Breast epithelium (tissue), 4 donors: ENCODE measurements around the gene COG3. TPM values are rescaled to one million over a fixed set of nuclear protein-coding genes. Genes with fewer than 3 reads are reported as not detected.

Source experiments
- DNase-seq, 2 donors: peaks; one replicate each; pipeline ENCODE4 v3.0.0-alpha.2; 2019; ENCODE audit warnings: low spot score in 2 of 2
- H3K27ac ChIP-seq, 2 donors: fragments of 200-600 bp; sonication (generic) in 1 of 2; one replicate each; pipeline ENCODE4 v1.5.1; 2016 to 2019; ENCODE audit warnings: mild to moderate bottlenecking in 1 of 2
- H3K27me3 ChIP-seq, 2 donors: fragments of 200-600 bp; sonication (generic) in 1 of 2; one replicate each; pipeline versions ENCODE4 v1.5.1 to v1.6.0; 2017 to 2019; ENCODE audit warnings: control low read depth in 1 of 2, mild to moderate bottlenecking in 1 of 2
- H3K36me3 ChIP-seq: fragments of 200-600 bp; one replicate; pipeline ENCODE4 v1.5.1; 2019
- H3K4me1 ChIP-seq, 2 donors: fragments of 200-600 bp; sonication (generic); one replicate each; pipeline ENCODE4 v1.5.1; 2016 to 2019; ENCODE audit warnings: control low read depth in 1 of 2
- H3K4me3 ChIP-seq, 3 donors: fragments of 200-600 bp; sonication (generic); 1 replicate in 2 of 3; 2 replicates in 1 of 3; pipeline ENCODE4 v1.5.1; 2016 to 2019; ENCODE audit warnings: mild to moderate bottlenecking in 3 of 3, moderate library complexity in 2 of 3
- H3K9me3 ChIP-seq, 2 donors: fragments of 200-600 bp; sonication (generic) in 1 of 2; one replicate each; pipeline ENCODE4 v1.5.1; 2016 to 2019; ENCODE audit warnings: control low read depth in 1 of 2
- CTCF ChIP-seq, 3 donors: fragments of 450-650 bp; IDR thresholded peaks; one replicate each; pipeline ENCODE4 v1.5.1; 2016 to 2017; ENCODE audit warnings: antibody characterized with exemption in 3 of 3, mild to moderate bottlenecking in 3 of 3, moderate library complexity in 3 of 3
- POLR2A ChIP-seq: fragments of 450-650 bp; IDR thresholded peaks from one replicate; pipeline ENCODE4 v1.6.1; 2016; ENCODE audit warnings: antibody characterized with exemption, mild to moderate bottlenecking, moderate library complexity
- POLR2AphosphoS5 ChIP-seq, 3 donors: sonication (generic); formaldehyde crosslinking; IDR thresholded peaks; one replicate each; pipeline ENCODE4 v1.6.1; 2017; ENCODE audit warnings: antibody characterized with exemption in 3 of 3
- intact Hi-C: fragments of 100-400 bp; cut with DNase I; formaldehyde crosslinking; loops from one replicate; pipeline ENCODE4 v1.15.1; 2023; ENCODE audit warnings: low total_unique reads
- total RNA-seq, 3 donors: library from RNA; depleted of rRNA; stranded (reverse); fragments of >200 nt; gene quantifications; one replicate each; pipeline ENCODE4 v1.1.0, GENCODE V29; 2016

COG3 gene
- total RNA-seq, 3 donors from 2014 or later: 30.4 to 45.1 (median 39.7) TPM

GRCh38 chr13:45439781-45440462 is 24.8 kb upstream of the COG3 start:
- H3K27me3 ChIP-seq: no peaks in the 10 kb centered on the region
- no peaks in the 10 kb centered on the region for H3K9me3 ChIP-seq
- intact Hi-C loops: no loop called here
- no peaks in the 10 kb centered on the region for H3K36me3 ChIP-seq
- no peak for DNase-seq
- no peak overlapping the region for H3K27ac ChIP-seq
- H3K4me3 ChIP-seq: no peak overlapping the region
- no peaks in the 10 kb centered on the region for H3K4me1 ChIP-seq
- TF ChIP-seq POLR2AphosphoS5 (IDR thresholded peaks at IDR 0.05) (no peak), POLR2A (no peak), CTCF (IDR thresholded peaks at IDR 0.05) (no peak)

- intact Hi-C loops: no loop called here
- Histone ChIP-seq H3K27ac (no peak overlapping the region), H3K27me3 (no peaks in the 10 kb centered on the region), H3K4me1 (no peaks in the 10 kb centered on the region), H3K4me3 (no peak overlapping the region), H3K9me3 (no peaks in the 10 kb centered on the region), H3K36me3 (no peaks in the 10 kb centered on the region)
- TF ChIP-seq CTCF (IDR thresholded peaks at IDR 0.05) (no peak), POLR2A (no peak), POLR2AphosphoS5 (IDR thresholded peaks at IDR 0.05) (no peak)
- DNase-seq: no peak
These were observed 23.1 kb upstream of the COG3 start for GRCh38 chr13:45441633-45442032.

GRCh38 chr13:45445053-45445452 is 19.7 kb upstream of the COG3 start:
- TF ChIP-seq POLR2A: no peak

GRCh38 chr13:45446181-45446580 is 18.6 kb upstream of the COG3 start:
- Histone ChIP-seq H3K36me3 (no peaks in the 10 kb centered on the region), H3K4me3 (no peak overlapping the region), H3K27me3 (no peaks in the 10 kb centered on the region), H3K9me3 (no peaks in the 10 kb centered on the region), H3K27ac (no peak overlapping the region), H3K4me1 (no peaks in the 10 kb centered on the region)
- intact Hi-C loops: no loop called here
- TF ChIP-seq CTCF (IDR thresholded peaks at IDR 0.05) (no peak), POLR2A (no peak), POLR2AphosphoS5 (IDR thresholded peaks at IDR 0.05) (no peak)
- no peak for DNase-seq

More at GRCh38 chr13:45445053-45445452, 19.7 kb upstream of the COG3 start:
- H3K36me3 ChIP-seq: no peaks in the 10 kb centered on the region
- no peaks in the 10 kb centered on the region for H3K9me3 ChIP-seq
- intact Hi-C loops: no loop called here
- no peaks in the 10 kb centered on the region for H3K4me1 ChIP-seq
- H3K27me3 ChIP-seq: no peaks in the 10 kb centered on the region
- DNase-seq: no peak
- H3K27ac ChIP-seq: no peak overlapping the region
- H3K4me3 ChIP-seq: no peak overlapping the region

GRCh38 chr13:45447050-45447661 is 17.6 kb upstream of the COG3 start:
- Histone ChIP-seq H3K27ac (no peak overlapping the region), H3K9me3 (no peaks in the 10 kb centered on the region), H3K4me3 (no peak overlapping the region), H3K36me3 (no peaks in the 10 kb centered on the region), H3K4me1 (no peaks in the 10 kb centered on the region), H3K27me3 (no peaks in the 10 kb centered on the region)
- no peak for DNase-seq
- no peak for TF ChIP-seq POLR2AphosphoS5 (IDR thresholded peaks at IDR 0.05)
- TF ChIP-seq CTCF (IDR thresholded peaks at IDR 0.05): no peak
- no peak for TF ChIP-seq POLR2A
- intact Hi-C loops: no loop called here
